SK-N-SH (cell line): ENCODE results near the gene GLI2. TPM values are rescaled to one million over a fixed set of nuclear protein-coding genes. Genes with fewer than 3 reads are reported as not detected.

Source experiments
- CTCF ChIA-PET: fragments of 300-600, 350-600 bp; formaldehyde crosslinking; extraction: SDS; loops from one replicate; lab custom pipeline; 2021; lab: Yijun Ruan, JAX
- POLR2A ChIA-PET: fragments of 350-600 bp; sonication (Branson Sonifier 250); formaldehyde crosslinking; extraction: SDS; loops from one replicate; lab custom pipeline; 2020; ENCODE audit warnings: antibody characterized with exemption, inconsistent platforms; lab: Yijun Ruan, JAX
- DNase-seq: peaks from one replicate; pipeline ENCODE4 v3.0.0; 2012
- H2AFZ ChIP-seq: fragments of 200-600 bp; sonication (generic); 2 replicates; pipeline ENCODE4 v1.8.1; 2016; ENCODE audit warnings: antibody characterized with exemption, mild to moderate bottlenecking, low read depth
- H3F3A ChIP-seq: fragments of 200-600 bp; sonication (generic); replicated peaks from 2 replicates; pipeline ENCODE3; 2016; ENCODE audit warnings: antibody characterized with exemption, mild to moderate bottlenecking; ENCODE audit not compliant: insufficient read depth
- H3K27ac ChIP-seq, 2 experiments: fragments of 200-500 bp in 1 of 2; fragments of 200-600 bp in 1 of 2; sonication (Bioruptor generic) in 1 of 2; sonication (generic), shearing (Covaris generic) in 1 of 2; 2 replicates each; pipeline versions ENCODE4 v1.5.1 to v1.6.1; 2014 to 2016; ENCODE audit warnings: low read depth in 2 of 2, inconsistent platforms in 1 of 2, low read length in 1 of 2, mild to moderate bottlenecking in 1 of 2, mixed read lengths in 1 of 2
- H3K27me3 ChIP-seq: fragments of 200-600 bp; sonication (generic), shearing (Covaris generic); 2 replicates; pipeline ENCODE4 v1.6.1; 2016; ENCODE audit warnings: mixed run types; ENCODE audit not compliant: insufficient read depth
- H3K36me3 ChIP-seq, 2 experiments: fragments of 200-500 bp in 1 of 2; fragments of 200-600 bp in 1 of 2; sonication (Bioruptor generic) in 1 of 2; sonication (generic) in 1 of 2; replicated peaks in 1 of 2; 2 replicates each; pipeline versions ENCODE3 to v1.5.1; 2014 to 2016; ENCODE audit warnings: low read length in 1 of 2, mild to moderate bottlenecking in 1 of 2; ENCODE audit not compliant: insufficient read depth in 2 of 2, control insufficient read depth in 1 of 2
- H3K4me1 ChIP-seq, 2 experiments: fragments of 200-500 bp in 1 of 2; fragments of 200-600 bp in 1 of 2; sonication (Bioruptor generic) in 1 of 2; sonication (generic), shearing (Covaris generic) in 1 of 2; 2 replicates each; pipeline versions ENCODE4 v1.5.1 to v1.6.1; 2014 to 2016; ENCODE audit warnings: low read depth in 1 of 2, low read length in 1 of 2, mixed run types in 1 of 2; ENCODE audit not compliant: insufficient read depth in 2 of 2, control insufficient read depth in 1 of 2
- H3K4me2 ChIP-seq: fragments of 200-600 bp; sonication (generic), shearing (Covaris generic); 2 replicates; pipeline ENCODE4 v1.6.1; 2017; ENCODE audit warnings: mixed run types
- H3K4me3 ChIP-seq, 2 experiments: fragments of 200-500 bp in 1 of 2; fragments of 200-600 bp in 1 of 2; sonication (Bioruptor generic) in 1 of 2; sonication (generic), shearing (Covaris generic) in 1 of 2; 2 replicates each; pipeline versions ENCODE4 v1.5.1 to v1.8.1; 2014 to 2016; ENCODE audit warnings: low read depth in 2 of 2, inconsistent platforms in 1 of 2, low read length in 1 of 2, mild to moderate bottlenecking in 1 of 2, mixed read lengths in 1 of 2, moderate library complexity in 1 of 2
- H3K79me2 ChIP-seq: fragments of 200-600 bp; sonication (generic); 2 replicates; pipeline ENCODE4 v1.8.1; 2017; ENCODE audit warnings: mild to moderate bottlenecking; ENCODE audit not compliant: insufficient read depth
- H3K9ac ChIP-seq: fragments of 200-600 bp; sonication (generic); 2 replicates; pipeline ENCODE4 v1.6.1; 2017; ENCODE audit warnings: mixed run types
- H3K9me2 ChIP-seq: fragments of 200-600 bp; sonication (generic); 2 replicates; pipeline ENCODE4 v1.6.1; 2017; ENCODE audit warnings: mixed run types
- H3K9me3 ChIP-seq: fragments of 200-600 bp; sonication (generic); 2 replicates; pipeline ENCODE4 v1.6.1; 2017; ENCODE audit warnings: mixed run types, mild to moderate bottlenecking, moderate library complexity
- H4K20me1 ChIP-seq: fragments of 200-600 bp; sonication (generic); 2 replicates; pipeline ENCODE4 v1.6.1; 2017; ENCODE audit warnings: mild to moderate bottlenecking, mixed run types; ENCODE audit not compliant: insufficient read depth
- CHD2 ChIP-seq: fragments of 150-350 bp; IDR thresholded peaks from 2 replicates; pipeline ENCODE4 v1.6.1; 2018; ENCODE audit warnings: low read length; ENCODE audit not compliant: partially characterized antibody
- CTCF ChIP-seq: fragments of 200-600 bp; sonication (generic); IDR thresholded peaks from 2 replicates; pipeline ENCODE4 v1.6.1; 2017; ENCODE audit warnings: antibody characterized with exemption, mild to moderate bottlenecking, moderate library complexity
- ELF1 ChIP-seq: IDR thresholded peaks from 2 replicates; pipeline ENCODE4 v1.4.0; 2012
- EP300 ChIP-seq, 2 experiments: IDR thresholded peaks; 2 replicates each; pipeline versions ENCODE4 v1.4.0 to v1.6.1; 2012; ENCODE audit warnings: borderline replicate concordance in 1 of 2, low read depth in 1 of 2, low read length in 1 of 2
- GABPA ChIP-seq: IDR thresholded peaks from 2 replicates; pipeline ENCODE4 v1.4.0; 2012; ENCODE audit warnings: low read depth, mild to moderate bottlenecking
- MAX ChIP-seq: IDR thresholded peaks from 2 replicates; pipeline ENCODE4 v1.4.0; 2012; ENCODE audit warnings: low read depth
- MEF2A ChIP-seq: IDR thresholded peaks from 2 replicates; pipeline ENCODE4 v1.4.0; 2012; ENCODE audit warnings: low read depth, borderline replicate concordance
- MXI1 ChIP-seq: IDR thresholded peaks from 2 replicates; pipeline ENCODE4 v1.6.1; 2012; ENCODE audit warnings: mild to moderate bottlenecking, low read depth, low read length, improper control_type of control experiment
- NFIC ChIP-seq: IDR thresholded peaks from 2 replicates; pipeline ENCODE4 v1.4.0; 2012; ENCODE audit warnings: borderline replicate concordance
- NRF1 ChIP-seq: IDR thresholded peaks from 2 replicates; pipeline ENCODE4 v1.6.1; 2012; ENCODE audit warnings: low read depth, mild to moderate bottlenecking, low read length
- POLR2AphosphoS5 ChIP-seq: IDR thresholded peaks from 2 replicates; pipeline ENCODE4 v1.6.1; 2012; ENCODE audit warnings: low read depth, low read length
- REST ChIP-seq: IDR thresholded peaks from 2 replicates; pipeline ENCODE4 v1.6.1; 2012; ENCODE audit warnings: mild to moderate bottlenecking, low read depth, low read length, moderate library complexity
- SMC3 ChIP-seq: IDR thresholded peaks from 2 replicates; pipeline ENCODE4 v1.6.1; 2012; ENCODE audit warnings: low read depth, low read length, improper control_type of control experiment
- TAF1 ChIP-seq: IDR thresholded peaks from 2 replicates; pipeline ENCODE4 v1.6.1; 2012; ENCODE audit warnings: low read depth, mild to moderate bottlenecking, low read length, moderate library complexity, borderline replicate concordance
- TCF12 ChIP-seq: IDR thresholded peaks from 2 replicates; pipeline ENCODE4 v1.4.0; 2012
- USF2 ChIP-seq: fragments of 150-350 bp; IDR thresholded peaks from 2 replicates; pipeline ENCODE4 v1.6.1; 2017; ENCODE audit warnings: antibody characterized with exemption, low read length, low read depth, borderline replicate concordance
- YY1 ChIP-seq: IDR thresholded peaks from 2 replicates; pipeline ENCODE4 v1.4.0; 2012; ENCODE audit warnings: low read depth, mild to moderate bottlenecking
- whole genome bisulfite sequencing: methylation state at CpG from one replicate; pipeline ENCODE4 v1.1.6; 2017; ENCODE audit warnings: low lambda C conversion rate; 5-methylcytosine and 5-hydroxymethylcytosine counted together
- polyA plus RNA-seq, 3 experiments: library from polyadenylated mRNA; depleted of rRNA; stranded (reverse); fragments of >200 nt; gene quantifications; 2 replicates each; pipeline ENCODE4 v1.2.3, GENCODE V29; 2012
- TF ChIP-seq, protein P1 (sequence below): IDR thresholded peaks from 2 replicates; pipeline ENCODE4 v1.4.0; 2012; ENCODE audit warnings: low read depth, borderline replicate concordance

Gene GLI2
- polyA plus RNA-seq, 1 of the 3 experiments (the other 2 are of a cell fraction), result 3.4 TPM

DNA sequence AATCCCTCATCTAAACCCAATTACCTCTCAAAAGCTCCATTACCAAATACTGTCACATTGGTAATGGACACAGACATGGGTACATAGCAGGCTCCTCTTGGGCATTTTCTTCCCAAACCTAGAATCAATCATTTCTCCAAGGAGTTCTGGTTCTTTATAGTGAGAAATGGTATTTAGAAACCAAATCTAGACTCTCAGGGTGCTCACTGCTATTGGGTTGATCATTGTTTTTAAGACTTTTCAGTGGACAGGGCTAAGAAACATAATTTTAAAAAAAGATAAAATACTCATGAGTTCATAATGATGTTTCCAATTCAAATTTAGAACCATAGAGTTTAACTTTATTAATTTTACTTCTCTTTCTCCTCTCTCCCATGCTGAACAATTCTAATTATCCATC lies 9.4 kb upstream of the GLI2 start (continued):
- no peak for TF ChIP-seq CTCF
- no peak for TF ChIP-seq YY1
- TF ChIP-seq ELF1, result no peak
- TF ChIP-seq NRF1, result no peak
- TF ChIP-seq TAF1, result no peak
- TF ChIP-seq NFIC, result no peak
- TF ChIP-seq GABPA, result no peak

GRCh38 chr2:120729406-120730399 lies 6.0 kb upstream of the GLI2 start:
- H3K9me3 ChIP-seq, result no peaks in the 10 kb centered on the region
- no peaks in the 10 kb centered on the region for H3K27me3 ChIP-seq
- 24% methylated on average over 8 of the region's 8 CpGs for WGBS
- no peak for DNase-seq
- peak overlapping the region; percentile 51 to 80; a peak in 3 of 4 replicates for H3K27ac ChIP-seq
- H3K79me2 ChIP-seq, result peaks cover under 1% of the 10 kb centered on the region; the same call in 1 of the 2 replicates
- peak overlapping the region; percentile 43; the same call in 1 of the 2 replicates for H3K9ac ChIP-seq
- H4K20me1 ChIP-seq, result no peaks in the 10 kb centered on the region
- ChIA-PET POLR2A (no interaction called here), CTCF (interaction anchor here (0.7 kb wide), 1 partner anchor 626 kb away, joined by 3 read pairs; no protein-coding TSS in a partner anchor)
- H3K4me1 ChIP-seq, result peaks cover 0 to 4% of the 10 kb centered on the region in 2 experiments; a peak in 2 of 4 replicates
- no peaks in the 10 kb centered on the region for H3K36me3 ChIP-seq
- no peaks in the 10 kb centered on the region; the same call in 1 of the 2 replicates for H3K9me2 ChIP-seq
- H2AFZ ChIP-seq, result peak overlapping the region; percentile 92
- H3K4me2 ChIP-seq, result peak overlapping the region; percentile 54
- H3F3A ChIP-seq, result peaks cover 11% of the 10 kb centered on the region
- H3K4me3 ChIP-seq, result peak overlapping the region in 1 of 2 experiments; percentile 31; a peak in 1 of 4 replicates
- TF ChIP-seq SMC3 (no peak), REST (no peak), MXI1 (no peak), EP300 (IDR thresholded peaks at IDR 0.05; ENCODE audit: borderline replicate concordance in 1 of 2, low read depth in 1 of 2, low read length in 1 of 2) (no peak), TCF12 (peak; percentile 66), NRF1 (no peak), GABPA (no peak), MAX (peak; percentile 72), TAF1 (no peak), POLR2AphosphoS5 (no peak), ELF1 (no peak), CTCF (no peak), NFIC (no peak), USF2 (no peak), MEF2A (no peak), CHD2 (no peak)
- TF ChIP-seq, protein P1, sequence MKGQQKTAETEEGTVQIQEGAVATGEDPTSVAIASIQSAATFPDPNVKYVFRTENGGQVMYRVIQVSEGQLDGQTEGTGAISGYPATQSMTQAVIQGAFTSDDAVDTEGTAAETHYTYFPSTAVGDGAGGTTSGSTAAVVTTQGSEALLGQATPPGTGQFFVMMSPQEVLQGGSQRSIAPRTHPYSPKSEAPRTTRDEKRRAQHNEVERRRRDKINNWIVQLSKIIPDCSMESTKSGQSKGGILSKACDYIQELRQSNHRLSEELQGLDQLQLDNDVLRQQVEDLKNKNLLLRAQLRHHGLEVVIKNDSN, result no peak
